Thyroid gland (tissue), 4 donors: ENCODE measurements around the gene RGP1.

Source experiments
- CTCF ChIP-seq, 6 experiments: fragments of 200-600 bp in 3 of 6; fragments of 450-650 bp in 3 of 6; sonication (generic) in 3 of 6; IDR thresholded peaks; one replicate each; pipeline ENCODE4 v1.5.1; 2016 to 2019; ENCODE audit warnings: antibody characterized with exemption in 6 of 6, mild to moderate bottlenecking in 2 of 6, inconsistent platforms in 1 of 6, moderate library complexity in 1 of 6
- POLR2A ChIP-seq, 2 donors: fragments of 450-650 bp; IDR thresholded peaks; one replicate each; pipeline ENCODE4 v1.6.1; 2017; ENCODE audit warnings: antibody characterized with exemption in 2 of 2, mild to moderate bottlenecking in 2 of 2, moderate library complexity in 1 of 2

DNA sequence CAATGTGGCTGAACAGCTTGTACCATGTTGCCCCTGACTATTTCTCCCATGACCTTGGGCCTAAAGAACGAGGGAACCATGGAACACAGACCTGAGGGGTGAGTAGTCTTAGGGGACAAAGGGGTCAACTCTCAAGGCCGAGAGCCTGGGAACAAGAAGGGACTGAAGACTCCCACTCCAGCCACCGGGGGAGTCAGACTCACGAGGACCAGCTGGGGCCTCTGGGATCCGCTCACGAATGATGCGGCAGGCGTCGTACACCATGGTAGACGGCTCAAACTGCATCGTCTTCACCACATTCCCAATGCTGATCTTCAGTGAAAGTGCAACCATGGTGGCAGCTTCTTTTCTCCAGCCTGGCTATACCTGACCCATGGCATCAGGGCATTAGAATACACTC, 23.7 kb upstream of the RGP1 start:
- TF ChIP-seq CTCF (IDR thresholded peaks at IDR 0.05): no peak
- TF ChIP-seq POLR2A (IDR thresholded peaks at IDR 0.05): no peak
